DMS114 treated with DMSO at 0.1 percent for 48 hours (cell line): ENCODE results near the gene TMED10.

Source experiments
- DNase-seq: peaks from one replicate; lab custom pipeline; 2025; ENCODE audit not compliant: unreplicated experiment; lab: John Stamatoyannopoulos, UW

TMED10 gene

DNA sequence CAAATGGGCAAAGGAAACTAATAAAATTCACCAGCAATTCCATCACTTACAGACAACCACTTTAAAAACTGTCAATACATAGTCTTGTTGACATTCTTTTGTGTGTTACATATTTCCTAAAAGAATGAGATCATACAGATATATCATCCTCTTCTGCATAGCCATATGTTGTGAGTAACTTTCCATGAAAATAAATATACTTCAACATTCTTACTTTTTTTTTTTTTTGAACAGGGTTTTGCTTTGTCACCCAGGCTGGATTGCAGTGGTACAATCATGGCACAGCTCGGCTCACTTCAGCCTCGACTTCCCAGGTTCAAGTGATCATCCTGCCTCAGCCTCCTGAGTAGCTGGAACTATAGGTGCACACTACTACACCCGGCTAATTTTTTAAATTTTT lies 86.1 kb downstream of the TMED10 start:
- DNase-seq: no peak

DNA sequence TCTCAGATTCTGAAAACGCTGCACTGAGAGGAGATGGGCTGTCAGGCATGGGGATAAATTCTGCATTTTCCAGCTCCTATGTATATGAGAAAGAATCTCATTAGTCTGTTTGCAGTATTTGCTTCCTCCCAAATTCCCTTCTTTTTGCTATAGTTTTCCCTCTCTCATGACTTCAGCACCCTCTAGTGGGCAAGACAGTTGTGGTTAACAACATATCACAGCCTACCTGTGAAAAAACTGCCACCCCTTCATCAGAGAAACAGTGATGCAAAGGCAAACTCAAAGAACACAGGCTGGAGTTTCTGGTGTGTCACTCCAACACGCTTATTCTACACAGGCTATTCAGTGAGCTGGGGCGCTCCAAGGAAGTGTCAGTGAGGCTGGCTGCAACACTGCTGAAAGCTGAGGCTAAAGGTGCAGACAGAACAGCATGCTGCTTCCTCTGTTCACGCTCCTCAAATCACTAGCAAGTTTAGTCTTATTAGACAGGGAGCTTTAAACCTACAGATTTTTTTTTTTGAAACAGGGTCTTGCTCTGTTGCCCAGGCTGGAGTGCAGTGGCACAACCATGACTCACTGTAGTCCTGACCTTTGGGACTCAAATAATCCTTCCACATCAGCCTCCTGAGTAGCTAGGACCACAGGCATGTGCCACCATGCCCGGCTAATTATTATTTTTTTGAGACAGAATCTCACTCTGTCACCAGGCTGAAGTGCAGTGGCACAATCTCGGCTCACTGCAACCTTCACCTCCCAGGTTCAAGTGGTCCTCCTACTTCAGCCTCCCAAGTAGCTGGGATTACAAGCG lies 87.6 kb downstream of the TMED10 start:
- peak; percentile 22 for DNase-seq

GRCh38 chr14:75088153-75088552 lies 88.3 kb downstream of the TMED10 start:
- DNase-seq: no peak

DNA sequence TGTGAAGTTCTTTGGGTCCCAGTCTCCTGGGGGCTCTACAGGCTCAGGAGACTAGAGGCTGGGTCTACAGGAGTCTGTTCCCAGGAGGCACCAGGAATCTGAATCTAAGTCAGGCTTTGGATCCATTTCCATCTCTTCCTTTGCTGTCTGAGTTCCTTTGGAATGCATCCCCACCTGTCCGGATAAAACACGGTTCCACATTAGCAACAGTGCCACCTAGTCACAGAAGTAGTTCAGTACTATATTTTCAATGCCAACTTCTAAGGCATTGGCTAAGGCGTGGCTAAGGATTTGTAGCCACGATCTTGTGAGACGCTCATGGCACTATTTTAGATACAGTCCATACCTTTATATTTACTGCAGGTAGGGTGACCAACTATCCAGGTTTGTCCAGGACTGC lies 91.9 kb downstream of the TMED10 start:
- no peak for DNase-seq

GRCh38 chr14:75083271-75083670 lies 93.1 kb downstream of the TMED10 start:
- DNase-seq: no peak

DNA sequence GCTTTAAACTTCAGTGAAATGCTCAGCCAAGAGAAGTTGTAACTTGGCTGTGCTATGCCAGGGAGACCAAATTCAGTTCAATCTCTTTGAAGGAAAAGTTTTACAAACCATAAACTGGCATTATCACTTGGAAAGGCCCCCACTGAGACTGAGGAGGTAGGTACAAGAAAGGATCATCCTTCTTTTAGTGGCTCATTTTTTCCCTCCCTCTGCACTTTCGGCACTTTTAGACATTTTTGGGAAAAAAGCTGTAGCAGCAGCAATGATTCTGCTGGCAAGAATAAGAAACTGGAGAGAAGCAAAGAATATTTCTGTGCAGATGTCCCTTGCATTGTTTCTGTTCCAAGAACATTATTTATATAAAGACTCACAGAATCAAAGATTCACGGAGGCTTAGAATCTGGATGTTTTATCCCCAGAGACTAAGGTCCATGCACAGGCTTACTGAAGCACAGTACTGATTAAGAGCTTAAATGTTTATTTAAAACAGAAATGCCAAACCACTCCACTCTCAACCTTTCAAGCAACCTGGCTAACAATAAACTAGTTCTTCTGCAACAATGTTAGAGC lies 94.7 kb downstream of the TMED10 start:
- no peak for DNase-seq
